HG03175 (cell line): ENCODE data around the gene RNASEH2B.

Experiments
- ATAC-seq: cut with Tn5 transposase; IDR thresholded peaks from one replicate; pipeline ENCODE4 v1.9.1; 2021; ENCODE audit warnings: mild to moderate bottlenecking, moderate library complexity; ENCODE audit not compliant: unreplicated experiment

The RNASEH2B gene

DNA sequence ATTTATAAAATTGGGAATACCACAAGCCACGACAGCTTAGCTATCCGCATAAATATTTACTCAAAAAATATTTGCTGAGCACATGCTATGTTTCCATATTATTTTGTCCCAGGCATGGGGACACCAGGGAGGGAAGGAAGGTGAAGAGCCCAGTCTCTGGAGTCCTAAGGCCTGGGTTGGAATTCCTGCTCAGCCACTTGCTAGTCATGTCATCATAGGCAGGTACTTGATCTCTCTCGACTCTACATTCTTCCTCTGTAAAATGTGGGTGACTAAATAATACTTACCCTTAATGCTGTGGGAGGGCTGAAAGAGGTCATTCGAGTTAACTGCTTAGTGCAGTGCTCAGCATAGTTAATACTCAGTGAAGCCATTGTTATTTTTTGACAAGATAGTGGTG lies 4.3 kb upstream of the RNASEH2B start:
- ATAC-seq: no peak

DNA sequence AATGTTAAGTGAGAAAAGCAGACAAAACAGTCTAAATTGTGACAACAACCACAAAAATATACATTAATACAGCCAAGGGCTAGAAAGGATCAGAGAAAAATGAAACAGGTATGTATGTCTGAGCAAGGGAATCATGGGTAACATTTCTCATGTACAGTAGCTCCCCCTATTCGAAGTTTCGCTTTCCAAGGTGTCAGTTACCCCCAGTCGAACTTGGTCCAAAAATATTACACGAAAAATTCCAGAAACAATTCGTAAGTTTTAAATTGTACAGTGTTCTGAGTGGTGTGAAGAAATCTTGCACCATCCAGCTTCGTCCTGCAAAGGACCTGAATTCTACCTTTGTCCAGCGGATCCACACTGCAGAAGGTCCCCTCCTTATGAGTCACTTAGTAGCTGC lies 1.8 kb upstream of the RNASEH2B start:
- no peak for ATAC-seq

DNA sequence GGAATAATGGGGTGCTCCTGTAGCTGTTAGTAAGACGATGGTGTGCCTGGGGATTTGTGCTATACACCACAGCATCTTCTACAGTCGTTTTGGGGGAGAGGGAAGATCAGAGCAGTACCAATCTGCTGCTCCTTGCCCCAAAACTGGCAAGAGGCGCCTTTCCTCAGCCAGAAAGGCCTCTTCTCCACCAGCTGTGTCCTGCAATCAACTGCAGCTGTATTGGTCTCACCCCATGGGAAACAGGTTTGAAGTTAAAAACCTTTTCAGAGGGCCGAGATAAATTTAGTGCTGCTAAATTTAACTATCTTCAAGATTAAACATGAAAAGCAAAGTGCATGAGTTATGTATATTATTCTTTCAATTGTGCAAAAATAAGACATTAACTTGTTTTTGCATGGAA lies 1.2 kb upstream of the RNASEH2B start:
- ATAC-seq: no peak

DNA sequence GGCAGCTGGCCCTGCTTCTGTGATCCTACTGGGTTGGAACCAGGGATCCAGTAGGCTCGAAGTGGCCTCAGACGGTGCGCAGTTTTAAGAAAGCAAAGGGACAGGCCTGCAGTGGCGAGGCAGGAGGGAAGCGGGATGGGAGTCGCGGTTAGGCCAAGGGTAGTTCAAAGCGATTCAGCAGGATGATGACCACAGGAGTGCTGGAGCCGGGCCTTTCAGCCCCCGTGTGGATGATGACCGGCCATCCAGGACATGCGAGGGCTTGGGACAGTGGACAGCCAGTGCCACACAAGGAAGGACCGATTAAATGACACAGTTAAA lies 854 bp downstream of the RNASEH2B start:
- no peak for ATAC-seq

DNA sequence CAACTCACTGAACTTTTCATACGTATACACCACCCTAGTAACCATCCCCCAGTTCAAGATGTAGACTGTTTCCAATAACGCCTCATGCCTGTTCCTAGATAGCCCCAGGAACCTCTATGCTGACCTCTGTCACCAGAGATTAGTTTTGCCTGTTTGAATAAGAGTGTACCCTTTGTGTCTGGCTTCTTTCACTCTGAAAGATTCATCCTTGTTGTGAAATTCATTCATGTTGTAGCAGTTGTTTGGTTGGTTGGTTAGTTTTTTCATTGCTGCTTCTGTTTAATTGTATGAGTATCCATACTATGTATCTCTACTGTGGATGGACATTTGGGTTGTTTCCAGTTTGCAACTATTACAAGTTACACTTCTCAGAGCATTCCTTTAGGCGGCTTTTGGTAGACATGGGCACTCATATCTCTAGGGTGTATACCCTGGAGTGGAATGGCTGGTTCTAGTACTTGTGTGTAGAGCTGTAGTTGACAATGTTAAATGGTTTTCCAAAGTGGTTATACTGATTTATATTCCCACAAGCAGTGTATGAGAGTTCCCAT lies 1.6 kb downstream of the RNASEH2B start:
- no peak for ATAC-seq

DNA sequence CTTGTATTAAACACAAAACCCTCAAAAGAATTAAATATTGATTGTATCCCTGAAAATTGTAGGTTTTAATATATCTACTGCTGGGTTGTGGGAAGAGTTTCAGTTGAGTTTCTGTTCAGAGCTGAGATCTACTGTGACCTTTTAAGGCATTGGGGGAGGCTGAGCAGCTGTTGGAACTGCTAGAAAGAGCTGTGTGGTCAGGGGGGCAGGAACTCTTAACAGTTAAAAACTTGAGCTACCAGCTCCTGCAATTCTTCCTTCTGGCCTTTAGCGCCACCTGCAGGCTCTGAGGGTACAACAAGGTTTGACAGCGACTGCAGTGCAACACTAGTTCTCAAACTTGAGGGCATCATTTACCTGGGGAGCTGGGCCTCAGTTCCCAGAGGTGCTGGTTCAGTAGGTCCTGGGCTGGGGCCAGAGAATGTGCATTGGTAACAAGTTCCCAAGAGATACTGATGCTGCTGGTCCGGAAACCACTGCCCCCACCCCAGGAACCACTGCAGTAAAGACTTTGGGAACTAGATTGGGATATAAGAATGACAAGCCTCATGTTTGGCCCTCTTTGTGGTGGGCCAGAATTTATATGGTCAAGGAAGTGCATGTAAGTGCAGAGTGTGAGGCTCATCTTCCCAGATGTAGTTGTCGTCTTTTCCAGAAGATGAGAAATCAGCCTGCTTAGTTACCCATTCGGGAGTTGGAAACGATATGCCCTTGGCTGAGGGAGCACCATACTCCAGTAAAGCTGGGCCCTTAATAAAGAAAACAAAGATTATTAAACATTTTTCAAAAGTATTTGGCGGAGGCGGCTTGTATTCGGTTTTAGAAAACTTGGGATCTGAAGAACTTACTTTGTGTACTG lies 2.6 kb downstream of the RNASEH2B start:
- peak; percentile 45 for ATAC-seq

DNA sequence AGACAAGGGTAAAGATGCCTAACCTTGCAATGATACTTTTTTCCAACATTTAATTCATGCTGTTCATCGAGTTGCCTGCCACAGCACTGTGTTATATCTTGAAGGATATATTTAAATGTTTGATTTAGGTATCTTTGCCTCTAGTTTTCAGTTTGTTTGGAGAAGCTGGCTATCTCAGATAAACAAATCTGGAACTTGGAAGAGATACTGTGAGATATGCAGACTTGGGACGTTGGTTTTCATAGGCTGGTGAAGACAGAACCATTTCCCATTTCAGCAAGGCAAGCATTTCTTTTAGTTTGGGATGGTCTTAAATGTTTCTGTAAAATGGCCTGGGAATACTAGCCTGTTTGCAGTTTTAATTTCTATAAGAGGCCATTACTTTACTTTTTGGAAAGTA lies 3.3 kb downstream of the RNASEH2B start:
- no peak for ATAC-seq

DNA sequence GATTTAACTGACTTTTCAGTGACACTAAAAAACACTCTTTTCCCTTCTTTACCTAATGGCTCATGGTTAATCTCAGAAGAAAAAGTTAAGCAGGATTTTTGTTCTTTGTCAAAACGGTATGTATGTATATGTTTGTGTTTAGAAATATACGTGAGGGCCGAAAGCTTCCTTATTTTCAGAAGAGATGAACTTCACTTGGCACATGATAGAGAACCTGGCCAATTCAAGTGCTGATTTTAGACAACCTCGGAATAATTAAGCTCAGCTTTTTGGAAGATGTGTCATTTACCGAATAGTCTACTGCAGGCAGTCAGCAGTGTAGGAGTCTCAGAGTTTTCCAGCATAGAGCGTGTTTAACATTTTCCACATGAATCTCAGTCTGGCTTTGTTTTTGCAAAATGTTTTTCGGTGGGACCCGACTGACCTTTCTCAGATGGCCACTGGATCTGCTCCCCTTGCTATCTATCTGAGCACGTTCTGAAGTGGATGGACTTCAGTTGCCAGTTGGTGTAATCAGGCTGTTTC lies 4.6 kb downstream of the RNASEH2B start:
- ATAC-seq: no peak

DNA sequence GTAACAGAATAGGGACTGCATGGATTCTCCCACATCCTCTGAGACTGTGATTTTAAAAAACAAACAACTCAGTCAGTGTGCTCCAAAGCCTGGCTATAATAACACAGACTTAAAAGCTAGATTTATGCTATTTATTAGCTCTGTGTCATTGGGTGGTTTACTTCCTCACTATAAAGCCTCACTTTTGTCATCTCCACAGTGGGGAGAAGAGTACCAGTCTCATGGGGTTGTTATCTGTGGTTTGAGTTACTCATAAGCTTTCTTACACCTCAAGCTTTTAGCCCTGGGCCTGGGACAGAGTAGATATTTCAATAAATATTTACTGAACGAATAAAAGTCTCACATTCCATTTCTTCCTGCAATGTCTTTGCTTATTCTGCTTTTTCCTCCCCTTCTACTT lies 5.3 kb downstream of the RNASEH2B start:
- ATAC-seq: no peak

DNA sequence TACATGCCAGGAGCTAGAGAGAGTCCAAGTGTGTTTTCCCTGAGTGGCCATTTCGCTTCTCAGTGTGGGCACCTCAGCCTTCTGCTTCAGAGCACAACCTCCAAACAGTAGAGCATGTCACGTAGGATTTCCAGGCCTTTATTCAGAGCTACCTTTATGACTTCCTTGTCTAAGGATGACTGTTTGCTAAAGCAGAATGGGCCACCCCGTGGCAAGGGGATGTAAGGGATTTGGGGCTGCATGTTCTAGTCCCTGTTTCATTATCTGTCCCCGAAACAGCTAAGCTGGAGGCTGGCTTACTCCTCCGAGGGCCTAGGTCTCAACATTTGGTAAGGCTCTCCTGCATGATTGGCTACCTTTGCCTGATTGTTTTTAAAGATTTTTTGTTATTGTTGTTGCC lies 6.0 kb downstream of the RNASEH2B start:
- ATAC-seq: no peak

DNA sequence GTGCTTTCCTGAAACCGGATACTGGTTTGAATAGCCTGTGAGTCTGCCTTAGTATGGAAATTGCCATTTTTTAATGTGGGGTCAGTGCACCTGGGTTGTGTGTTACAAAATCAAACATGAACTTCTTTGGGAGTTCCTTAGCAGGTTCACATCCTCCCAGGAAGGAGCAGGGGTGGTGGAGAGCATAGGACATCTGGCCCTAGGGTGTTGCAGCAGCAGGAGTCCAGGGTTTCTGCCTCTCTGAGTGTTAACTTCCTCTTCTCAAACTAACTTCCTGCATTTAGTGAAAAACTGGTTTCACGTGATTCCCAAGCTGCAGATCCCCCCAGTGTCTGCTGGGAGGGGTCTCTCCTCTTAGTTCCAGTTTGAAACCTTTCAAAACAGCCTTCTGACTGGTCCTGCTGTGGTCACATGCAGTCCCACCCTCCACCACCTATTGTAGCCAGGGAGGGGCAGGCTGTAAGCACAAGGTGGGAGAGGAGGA lies 7.2 kb downstream of the RNASEH2B start:
- peak; percentile 28 for ATAC-seq

DNA sequence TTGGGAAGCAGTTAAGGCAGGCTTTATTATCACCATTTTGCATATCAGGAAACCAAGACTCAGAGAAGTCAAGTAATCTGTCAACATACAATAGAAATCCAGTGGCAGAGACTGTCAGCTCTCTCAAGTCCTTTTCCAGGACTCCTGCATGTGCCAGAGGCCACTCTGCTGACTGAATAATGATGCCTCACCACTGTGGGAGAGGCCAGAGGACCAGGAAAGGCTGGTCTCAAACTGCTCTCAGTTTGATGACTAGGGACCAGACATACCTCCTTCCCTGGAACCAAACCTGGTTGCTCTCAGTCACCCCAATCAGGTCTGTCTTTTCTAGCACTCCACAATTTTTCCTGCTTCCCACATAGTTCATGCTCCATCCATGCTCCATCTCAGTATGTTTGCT lies 8.0 kb downstream of the RNASEH2B start:
- no peak for ATAC-seq

DNA sequence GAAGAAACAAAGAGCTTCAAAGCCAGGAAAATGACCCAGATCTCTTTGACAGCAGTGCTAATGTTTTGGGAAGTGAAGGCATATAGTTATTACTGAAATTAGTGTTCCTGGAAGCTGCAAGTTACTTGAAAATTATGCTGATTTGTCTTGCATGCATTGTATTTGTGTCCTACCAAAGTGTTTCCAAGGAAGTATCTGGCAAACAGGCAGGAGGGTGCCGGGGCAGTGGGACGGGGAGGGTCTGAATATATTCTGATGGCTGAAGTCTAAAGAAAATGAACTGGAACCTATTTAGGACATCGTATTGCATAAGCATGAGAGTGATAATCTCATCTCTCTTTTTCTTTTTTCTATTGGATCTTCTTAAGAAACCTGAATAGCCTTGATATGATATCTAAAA lies 9.0 kb downstream of the RNASEH2B start:
- no peak for ATAC-seq

DNA sequence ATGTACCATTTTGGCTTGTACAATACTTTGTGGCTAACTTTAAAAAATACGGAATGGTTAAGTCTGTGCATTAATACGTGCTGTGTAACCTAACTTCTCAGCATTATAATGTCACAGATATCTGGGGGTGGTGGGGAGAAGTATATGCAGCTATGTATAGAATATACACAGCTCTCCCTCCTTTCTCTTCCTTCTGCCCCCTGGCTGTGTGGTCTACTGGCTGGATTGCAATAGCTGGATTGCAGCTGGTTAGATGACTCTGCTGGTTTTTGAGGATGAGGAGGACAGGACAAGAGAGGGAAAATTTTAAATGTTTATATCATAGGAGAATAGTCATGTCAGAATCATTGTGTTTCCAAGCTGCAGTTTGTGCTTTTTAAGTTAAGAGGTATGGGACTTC lies 9.7 kb downstream of the RNASEH2B start:
- ATAC-seq: no peak

DNA sequence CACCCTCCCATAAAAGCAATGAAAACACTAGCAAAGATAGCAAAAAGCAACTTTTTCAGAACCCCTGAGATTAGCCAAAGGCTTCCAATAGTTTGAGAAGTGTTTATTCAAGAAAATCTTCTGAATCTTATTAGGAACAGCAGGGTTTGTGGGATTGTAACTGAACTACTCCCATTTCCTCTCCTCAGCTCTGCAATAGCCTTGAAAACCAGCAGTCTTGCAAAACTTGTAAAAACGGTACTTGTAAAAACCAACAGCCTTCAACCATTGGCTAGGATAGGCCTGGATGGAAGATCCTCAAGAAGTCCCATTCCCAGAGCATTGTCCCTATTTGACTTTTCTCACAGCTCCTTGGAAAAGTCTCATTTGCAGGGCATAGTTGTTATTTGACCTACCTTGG lies 12.1 kb downstream of the RNASEH2B start:
- ATAC-seq: no peak

DNA sequence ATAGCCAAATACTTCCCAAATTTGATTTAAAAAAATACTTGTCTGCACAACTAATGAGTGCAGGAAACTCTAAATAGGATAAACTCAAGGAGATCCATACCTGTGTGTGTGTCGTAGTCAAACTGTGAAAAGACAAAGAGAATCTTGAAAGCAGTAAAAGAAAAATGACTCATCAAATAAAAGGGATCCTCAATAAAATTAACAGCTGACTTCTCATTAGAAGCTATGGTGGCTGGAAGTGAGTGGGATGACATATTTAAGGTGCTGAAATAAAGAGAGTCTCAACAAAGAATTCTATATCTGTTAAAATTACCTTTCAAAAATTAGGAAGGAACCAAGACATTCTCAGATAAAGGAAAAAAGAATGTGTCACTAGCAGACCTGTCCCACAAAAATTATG lies 13.7 kb downstream of the RNASEH2B start:
- ATAC-seq: no peak

DNA sequence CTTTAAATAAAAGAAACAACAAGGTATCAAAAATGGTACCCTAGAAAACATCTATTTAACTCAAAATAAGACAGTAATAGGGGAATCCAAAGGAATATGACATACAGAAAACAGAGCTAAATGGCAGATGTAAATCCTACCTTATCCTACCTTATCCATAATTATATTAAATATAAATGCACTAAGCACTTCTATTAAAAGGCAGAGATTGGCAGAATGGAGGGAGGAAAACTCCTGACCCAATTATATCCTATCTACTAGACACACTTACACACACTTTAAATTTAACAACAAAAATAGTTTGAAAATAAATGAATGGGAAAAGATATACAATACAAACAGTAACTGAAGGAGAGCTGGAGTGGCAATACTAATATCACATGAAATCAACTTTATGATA lies 14.4 kb downstream of the RNASEH2B start:
- no peak for ATAC-seq

DNA sequence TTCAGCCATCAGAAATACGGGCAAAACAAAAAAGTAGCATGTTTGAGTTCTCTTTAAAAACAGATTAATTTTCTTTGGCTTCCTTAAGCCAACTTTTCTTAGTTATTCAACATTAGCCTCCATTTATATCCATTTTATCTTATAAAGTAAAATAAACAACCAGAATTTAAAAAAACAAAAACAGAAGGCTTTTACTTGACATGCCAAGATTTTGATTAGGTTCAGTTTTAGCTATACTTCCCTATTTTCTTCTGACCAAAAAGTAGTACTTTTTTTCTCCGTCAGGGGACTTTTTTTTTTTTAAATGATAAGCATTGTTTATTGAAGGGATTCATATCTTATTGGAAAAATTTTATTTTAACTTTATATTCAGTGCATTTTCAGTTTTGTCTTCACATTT lies 18.1 kb downstream of the RNASEH2B start:
- ATAC-seq: no peak

DNA sequence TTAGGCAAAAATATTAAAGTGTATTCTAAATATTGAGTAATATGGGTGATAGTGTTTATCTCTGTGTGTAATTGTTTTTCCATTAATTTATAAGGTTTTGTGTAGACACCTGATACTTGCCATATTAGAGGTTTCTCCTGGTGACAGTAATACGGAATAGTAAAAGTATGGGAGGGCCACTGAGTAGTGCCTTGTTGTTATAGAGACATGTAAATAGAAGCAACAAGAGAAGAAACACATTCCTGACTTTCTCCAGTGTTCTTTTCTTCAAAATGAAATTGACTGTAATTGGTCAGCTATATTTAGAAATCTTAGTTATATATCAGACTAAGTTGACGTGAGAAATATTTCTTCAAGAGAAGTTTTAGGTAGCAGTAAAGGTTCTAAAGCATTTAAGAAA lies 18.5 kb downstream of the RNASEH2B start:
- ATAC-seq: no peak

DNA sequence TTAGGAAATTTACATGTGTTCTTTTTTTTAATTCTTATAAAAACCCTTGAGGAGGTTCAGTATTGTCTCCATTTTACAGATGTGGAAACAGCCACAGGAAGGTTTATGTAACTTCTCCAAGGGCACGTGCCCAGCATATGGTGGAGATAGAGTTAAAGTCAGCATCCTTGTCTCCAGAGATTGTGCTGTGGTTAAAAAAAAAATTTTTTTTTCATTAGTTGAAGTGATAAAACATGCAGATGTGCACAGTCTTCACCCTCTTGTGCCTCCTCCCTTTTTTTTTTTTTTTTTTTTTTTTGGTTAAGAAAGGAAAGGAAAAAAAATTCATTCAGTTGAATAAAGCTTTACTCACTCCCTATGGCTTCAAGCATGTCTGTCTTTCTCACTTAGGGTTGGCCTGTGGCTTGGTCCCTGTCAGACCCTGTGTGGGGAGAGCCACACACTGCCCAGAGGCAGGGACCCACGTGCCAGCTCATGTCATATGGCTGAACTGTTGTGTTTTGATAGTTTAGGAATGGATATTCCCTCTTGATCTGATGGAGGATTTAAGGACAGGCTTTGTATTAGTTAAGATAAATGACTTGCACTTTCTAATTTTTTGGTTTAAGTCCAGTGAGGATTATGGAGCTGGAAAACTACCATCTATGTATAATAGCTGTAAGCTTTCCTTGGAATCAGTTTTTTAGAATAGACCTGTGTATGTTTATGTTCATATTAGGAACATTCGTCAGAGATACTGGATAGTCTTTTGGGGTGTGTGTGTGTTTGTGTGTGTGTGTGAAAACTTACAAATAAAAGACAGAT lies 19.3 kb downstream of the RNASEH2B start:
- no peak for ATAC-seq

DNA sequence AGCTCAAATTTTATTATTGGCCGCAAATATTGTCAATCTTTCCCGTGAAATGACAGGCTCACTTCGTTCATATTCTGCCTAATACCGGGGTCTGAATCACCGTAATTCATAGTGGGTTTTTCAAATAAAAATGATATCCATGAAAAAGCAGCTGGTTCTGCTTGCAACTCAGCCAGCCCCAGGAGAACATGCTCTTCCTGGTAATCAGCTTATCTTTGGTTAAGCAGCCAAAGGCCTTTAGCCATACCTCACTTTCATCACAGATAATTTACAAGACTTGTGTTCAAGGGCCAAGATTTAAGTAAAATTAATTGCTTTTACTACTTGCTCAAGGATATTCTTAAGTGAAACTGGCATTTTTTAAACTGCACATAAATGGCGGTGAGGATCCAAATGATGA lies 22.5 kb downstream of the RNASEH2B start:
- no peak for ATAC-seq
